AG04449 (cell line): ENCODE measurements around the gene CACNA2D3.

Experiments
- CTCF ChIA-PET: fragments of 350-600 bp; formaldehyde crosslinking; extraction: SDS; loops from one replicate; lab custom pipeline; 2021; ENCODE audit warnings: antibody characterized with exemption; lab: Yijun Ruan, JAX
- POLR2A ChIA-PET: fragments of 400-600, 350-600 bp; formaldehyde crosslinking; extraction: SDS; loops from one replicate; lab custom pipeline; 2020; ENCODE audit warnings: antibody characterized with exemption, inconsistent platforms; lab: Yijun Ruan, JAX
- DNase-seq: peaks from one replicate; pipeline ENCODE4 v3.0.0-alpha.2; 2010; ENCODE audit warnings: low read depth, low spot score
- H3K4me3 ChIP-seq: 2 replicates; pipeline ENCODE4 v1.5.1; 2011; ENCODE audit warnings: low read depth, mild to moderate bottlenecking, control low read depth, low read length
- CTCF ChIP-seq: IDR thresholded peaks from one replicate; pipeline ENCODE4 v1.5.1; 2011; ENCODE audit warnings: mild to moderate bottlenecking, moderate library complexity, low read length, control low read depth, inconsistent platforms; ENCODE audit not compliant: insufficient read depth; ENCODE audit errors: missing control alignments

CACNA2D3 gene

GRCh38 chr3:54582424-54582823, 460.1 kb downstream of the CACNA2D3 start:
- CTCF ChIA-PET, result no interaction called here
- POLR2A ChIA-PET, result no interaction called here
- TF ChIP-seq CTCF, result no peak
- no peak overlapping the region for H3K4me3 ChIP-seq
- no peak for DNase-seq

GRCh38 chr3:54591157-54591556, 468.8 kb downstream of the CACNA2D3 start:
- ChIA-PET CTCF (no interaction called here), POLR2A (no interaction called here)
- TF ChIP-seq CTCF, result no peak
- no peak for DNase-seq
- no peak overlapping the region for H3K4me3 ChIP-seq

GRCh38 chr3:54593653-54594052, 471.3 kb downstream of the CACNA2D3 start:
- TF ChIP-seq CTCF, result no peak
- no peak for DNase-seq
- H3K4me3 ChIP-seq, result no peak overlapping the region
- ChIA-PET CTCF (no interaction called here), POLR2A (no interaction called here)

GRCh38 chr3:54596087-54596486, 473.7 kb downstream of the CACNA2D3 start:
- CTCF ChIA-PET, result no interaction called here
- POLR2A ChIA-PET, result no interaction called here
- no peak for DNase-seq
- no peak overlapping the region for H3K4me3 ChIP-seq
- no peak for TF ChIP-seq CTCF

- H3K4me3 ChIP-seq, result no peak overlapping the region
- ChIA-PET CTCF (interaction anchor here (1.4 kb wide), 1 partner anchor 31 kb away, joined by 3 read pairs; no protein-coding TSS in a partner anchor), POLR2A (no interaction called here)
- no peak for TF ChIP-seq CTCF
- DNase-seq, result no peak
Measured at GRCh38 chr3:54599716-54600115, 477.4 kb downstream of the CACNA2D3 start.

GRCh38 chr3:54600441-54601204, 478.3 kb downstream of the CACNA2D3 start:
- no peak for TF ChIP-seq CTCF
- H3K4me3 ChIP-seq, result no peak overlapping the region
- POLR2A ChIA-PET, result no interaction called here
- no peak for DNase-seq
- CTCF ChIA-PET, result no interaction called here
